ENCODE data around the gene NUF2.
"Not testable (repeated sequence)": the region's sequence is repeated elsewhere in the genome, so short reads cannot be mapped to it uniquely, and the experiment has no call there.

NUF2 gene

DNA sequence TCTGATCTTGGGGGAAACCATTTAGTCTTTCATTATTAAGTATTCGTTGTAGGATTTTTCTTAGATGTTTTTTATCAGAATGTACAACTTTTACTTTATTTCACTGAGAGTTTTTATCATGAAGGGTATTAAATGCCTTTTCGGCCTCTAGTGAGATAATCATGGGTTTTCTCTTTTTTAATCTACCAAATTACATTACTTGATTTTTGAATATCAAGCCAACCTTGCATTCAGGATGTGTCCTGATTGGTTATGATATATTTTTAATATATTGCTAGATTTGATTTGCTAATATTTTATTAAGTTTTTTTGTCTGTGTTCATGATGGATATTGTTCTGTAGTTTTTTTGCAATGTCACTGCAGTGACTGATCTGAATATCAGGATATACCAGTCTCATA, 9.4 kb downstream of the NUF2 start:
- Histone ChIP-seq H3K9ac (no peak overlapping the region), H3K27ac (no peak overlapping the region), H3K27me3 (no peaks in the 10 kb centered on the region), H3K4me1 (no peaks in the 10 kb centered on the region), H3K4me3 (no peak overlapping the region), H3K36me3 (peaks cover 64% of the 10 kb centered on the region), H3K4me2 (no peak overlapping the region), H4K20me1 (no peaks in the 10 kb centered on the region), H3K9me3 (no peaks in the 10 kb centered on the region)
- no peak for TF ChIP-seq Cebpa-rat (IDR thresholded peaks at IDR 0.05)

DNA sequence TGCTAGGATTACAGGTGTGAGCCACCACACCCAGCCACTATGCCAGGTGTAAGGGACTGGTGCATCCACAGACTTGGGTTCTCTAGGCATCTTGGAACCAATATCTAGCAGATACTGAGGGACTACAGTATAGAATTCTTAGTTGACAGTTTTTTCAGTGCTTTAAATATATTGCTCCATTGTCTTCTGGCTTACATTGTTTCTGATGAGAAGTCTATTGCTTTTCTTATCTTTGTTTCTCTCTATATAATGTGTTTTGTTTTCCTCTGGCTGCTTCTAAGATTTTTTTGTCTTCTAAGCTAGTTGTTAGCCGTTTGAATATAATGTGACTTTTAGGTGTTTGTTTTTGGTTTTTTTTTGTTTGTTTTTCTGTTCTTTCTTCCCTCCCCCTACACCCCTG, 13.5 kb downstream of the NUF2 start:
- H3K9me3 ChIP-seq, result no peaks in the 10 kb centered on the region
- H3K4me1 ChIP-seq, result no peaks in the 10 kb centered on the region
- H3K36me3 ChIP-seq, result peaks cover 64% of the 10 kb centered on the region
- H3K9ac ChIP-seq, result no peak overlapping the region
- H4K20me1 ChIP-seq, result no peaks in the 10 kb centered on the region
- TF ChIP-seq Cebpa-rat (IDR thresholded peaks at IDR 0.05), result no peak
- no peak overlapping the region for H3K27ac ChIP-seq
- no peaks in the 10 kb centered on the region for H3K27me3 ChIP-seq
- H3K4me2 ChIP-seq, result no peak overlapping the region
- H3K4me3 ChIP-seq, result no peak overlapping the region

DNA sequence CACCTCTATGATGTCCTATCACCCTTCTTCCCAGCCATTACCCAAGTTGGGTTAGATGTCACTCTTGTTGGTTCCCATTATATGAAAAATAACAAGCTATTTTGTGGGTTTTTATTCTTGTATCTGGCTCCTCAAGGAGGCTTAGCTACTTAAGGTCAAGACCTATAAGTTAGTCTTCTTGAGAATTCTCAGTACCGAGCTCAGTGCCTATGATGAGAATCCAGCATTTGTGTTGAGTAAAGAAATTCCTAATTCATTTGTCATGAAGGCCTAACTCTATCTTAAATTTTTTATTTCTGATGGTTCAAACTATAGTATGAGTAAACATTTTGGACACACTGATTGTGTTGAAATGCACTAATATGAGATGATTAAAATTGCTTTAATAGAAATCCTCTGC, 15.9 kb downstream of the NUF2 start:
- no peaks in the 10 kb centered on the region for H3K9me3 ChIP-seq
- peaks cover 75% of the 10 kb centered on the region for H3K36me3 ChIP-seq
- H4K20me1 ChIP-seq, result no peaks in the 10 kb centered on the region
- no peak overlapping the region for H3K4me2 ChIP-seq
- H3K4me1 ChIP-seq, result no peaks in the 10 kb centered on the region
- no peak overlapping the region for H3K4me3 ChIP-seq
- no peak overlapping the region for H3K9ac ChIP-seq
- no peak for TF ChIP-seq Cebpa-rat (IDR thresholded peaks at IDR 0.05)
- no peak overlapping the region for H3K27ac ChIP-seq
- H3K27me3 ChIP-seq, result no peaks in the 10 kb centered on the region

DNA sequence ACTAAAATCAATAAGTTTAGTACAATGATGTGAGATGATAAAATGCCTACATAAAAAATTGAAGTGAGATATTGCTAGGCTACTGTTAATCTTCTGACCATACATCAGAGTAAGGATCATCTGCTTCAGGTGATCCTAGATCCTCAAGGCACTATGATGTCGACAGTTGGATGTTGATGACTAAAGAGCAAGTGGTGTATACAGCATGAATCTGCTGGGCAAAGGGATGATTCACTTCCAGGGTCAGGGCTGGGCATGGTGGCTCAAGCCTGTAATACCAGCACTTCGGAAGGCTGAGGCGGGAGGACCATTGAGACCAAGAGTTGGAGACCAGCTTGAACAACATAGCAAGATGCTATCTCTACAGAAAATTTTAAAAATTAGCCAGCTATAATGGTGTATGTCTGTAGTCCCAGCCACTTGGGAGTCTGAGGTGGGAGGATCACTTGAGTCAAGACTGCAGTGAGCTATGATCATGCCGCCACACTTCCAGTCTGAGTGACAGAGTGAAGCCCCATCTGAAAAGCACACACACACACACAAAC, 24.6 kb downstream of the NUF2 start:
- H4K20me1 ChIP-seq, result no peaks in the 10 kb centered on the region
- TF ChIP-seq Cebpa-rat (IDR thresholded peaks at IDR 0.05), result no peak
- H3K9ac ChIP-seq, result no peak overlapping the region
- no peaks in the 10 kb centered on the region for H3K27me3 ChIP-seq
- H3K36me3 ChIP-seq, result peaks cover 76% of the 10 kb centered on the region
- H3K27ac ChIP-seq, result no peak overlapping the region
- no peaks in the 10 kb centered on the region for H3K9me3 ChIP-seq
- H3K4me1 ChIP-seq, result no peaks in the 10 kb centered on the region
- H3K4me2 ChIP-seq, result no peak overlapping the region
- H3K4me3 ChIP-seq, result no peak overlapping the region

DNA sequence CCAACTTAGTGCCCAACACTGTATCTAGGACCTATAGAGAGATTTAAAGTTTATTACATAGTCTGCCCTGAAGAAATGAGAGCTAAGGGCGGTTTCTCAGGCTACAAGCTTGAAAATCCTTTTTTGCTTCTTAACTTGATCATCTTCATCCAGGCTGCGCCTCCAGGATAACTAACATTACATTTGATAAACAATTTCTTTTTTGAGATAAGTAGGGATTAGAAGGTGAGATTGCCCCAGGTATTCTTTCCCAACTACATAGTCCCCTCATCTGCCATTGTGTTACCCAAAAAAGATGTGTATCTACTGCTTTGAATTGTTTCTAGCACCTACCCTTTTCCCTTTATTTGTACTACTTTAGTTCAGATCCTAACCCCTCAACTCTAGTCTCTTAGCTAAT, 25.4 kb downstream of the NUF2 start:
- H3K27ac ChIP-seq, result no peak overlapping the region
- no peaks in the 10 kb centered on the region for H3K9me3 ChIP-seq
- peaks cover 79% of the 10 kb centered on the region for H3K36me3 ChIP-seq
- no peaks in the 10 kb centered on the region for H3K27me3 ChIP-seq
- H3K4me2 ChIP-seq, result no peak overlapping the region
- no peak overlapping the region for H3K9ac ChIP-seq
- no peak for TF ChIP-seq Cebpa-rat (IDR thresholded peaks at IDR 0.05)
- H4K20me1 ChIP-seq, result no peaks in the 10 kb centered on the region
- H3K4me1 ChIP-seq, result no peaks in the 10 kb centered on the region
- H3K4me3 ChIP-seq, result no peak overlapping the region

DNA sequence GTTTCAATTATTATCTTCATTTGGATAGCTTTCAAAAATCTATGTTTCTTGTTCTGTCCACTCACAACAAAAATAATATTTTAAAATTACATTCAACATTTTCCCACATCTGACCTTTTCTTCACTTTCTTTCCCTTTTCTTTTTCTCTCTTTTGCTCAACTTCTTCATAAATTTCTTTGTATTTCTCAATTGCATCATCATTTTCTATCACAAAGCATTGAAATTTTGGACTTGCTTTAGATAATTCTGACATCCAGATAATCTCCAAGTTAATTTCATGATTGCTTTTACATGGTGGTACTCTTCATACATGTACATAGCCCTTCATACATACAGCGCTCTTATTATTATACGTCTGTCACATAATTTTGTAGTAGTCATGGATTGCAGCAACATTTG, 30.2 kb downstream of the NUF2 start:
- TF ChIP-seq Cebpa-rat (IDR thresholded peaks at IDR 0.05), result no peak
- Histone ChIP-seq H3K4me1 (no peaks in the 10 kb centered on the region), H4K20me1 (no peaks in the 10 kb centered on the region), H3K27me3 (no peaks in the 10 kb centered on the region), H3K9me3 (no peaks in the 10 kb centered on the region), H3K4me3 (no peak overlapping the region), H3K9ac (no peak overlapping the region), H3K36me3 (peaks cover 82% of the 10 kb centered on the region), H3K4me2 (no peak overlapping the region), H3K27ac (no peak overlapping the region)

DNA sequence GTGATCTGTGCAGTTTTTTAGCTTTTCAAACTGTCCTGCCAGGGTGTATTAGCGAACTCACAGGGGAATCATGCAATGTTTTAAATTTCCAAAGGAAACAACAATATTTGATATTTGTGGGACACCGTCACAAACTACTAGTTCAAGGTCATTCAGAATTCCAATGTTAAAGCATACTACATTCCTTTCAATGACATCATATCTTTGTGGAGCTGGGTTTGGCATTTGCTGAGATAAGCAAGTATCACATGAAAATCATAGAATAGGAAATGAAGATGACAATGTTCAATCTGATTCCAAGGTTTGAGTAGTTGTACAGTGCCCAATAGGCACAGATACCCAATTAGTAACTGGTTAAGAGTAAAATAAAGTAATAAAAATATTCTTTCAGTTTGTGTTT, 35.6 kb downstream of the NUF2 start:
- H3K4me1 ChIP-seq, result peaks cover 4% of the 10 kb centered on the region; the same call in 1 of the 2 replicates
- H3K4me2 ChIP-seq, result no peak overlapping the region
- H3K4me3 ChIP-seq, result no peak overlapping the region
- no peaks in the 10 kb centered on the region for H3K9me3 ChIP-seq
- no peaks in the 10 kb centered on the region for H3K27me3 ChIP-seq
- no peak overlapping the region for H3K27ac ChIP-seq
- no peaks in the 10 kb centered on the region for H4K20me1 ChIP-seq
- no peak overlapping the region for H3K9ac ChIP-seq
- peaks cover 33% of the 10 kb centered on the region for H3K36me3 ChIP-seq
- TF ChIP-seq Cebpa-rat (IDR thresholded peaks at IDR 0.05), result no peak

DNA sequence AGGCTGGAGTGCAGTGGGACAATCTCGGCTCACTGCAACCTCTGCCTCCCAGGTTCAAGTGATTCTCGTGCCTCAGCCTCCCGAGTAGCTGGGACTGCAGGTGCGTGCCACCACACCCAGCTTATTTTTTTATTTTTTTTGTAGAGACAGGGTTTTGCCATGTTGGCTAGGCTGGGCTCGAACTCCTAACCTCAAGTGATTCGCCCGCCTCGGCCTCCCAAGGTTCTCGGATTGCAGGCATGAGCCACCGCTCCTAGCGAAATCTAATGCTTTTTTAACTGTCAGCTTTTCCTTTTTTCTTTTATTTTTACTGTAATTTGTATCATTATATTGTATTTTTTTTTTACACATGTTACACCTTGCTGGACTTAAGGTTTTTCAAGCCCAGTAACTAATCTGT, 36.4 kb downstream of the NUF2 start:
- H3K27me3 ChIP-seq, H3K9ac ChIP-seq, H3K4me2 ChIP-seq, H3K9me3 ChIP-seq, H3K4me1 ChIP-seq, H4K20me1 ChIP-seq, H3K4me3 ChIP-seq, H3K27ac ChIP-seq: not testable (repeated sequence)
- H3K36me3 ChIP-seq, result peaks cover 26% of the 10 kb centered on the region

DNA sequence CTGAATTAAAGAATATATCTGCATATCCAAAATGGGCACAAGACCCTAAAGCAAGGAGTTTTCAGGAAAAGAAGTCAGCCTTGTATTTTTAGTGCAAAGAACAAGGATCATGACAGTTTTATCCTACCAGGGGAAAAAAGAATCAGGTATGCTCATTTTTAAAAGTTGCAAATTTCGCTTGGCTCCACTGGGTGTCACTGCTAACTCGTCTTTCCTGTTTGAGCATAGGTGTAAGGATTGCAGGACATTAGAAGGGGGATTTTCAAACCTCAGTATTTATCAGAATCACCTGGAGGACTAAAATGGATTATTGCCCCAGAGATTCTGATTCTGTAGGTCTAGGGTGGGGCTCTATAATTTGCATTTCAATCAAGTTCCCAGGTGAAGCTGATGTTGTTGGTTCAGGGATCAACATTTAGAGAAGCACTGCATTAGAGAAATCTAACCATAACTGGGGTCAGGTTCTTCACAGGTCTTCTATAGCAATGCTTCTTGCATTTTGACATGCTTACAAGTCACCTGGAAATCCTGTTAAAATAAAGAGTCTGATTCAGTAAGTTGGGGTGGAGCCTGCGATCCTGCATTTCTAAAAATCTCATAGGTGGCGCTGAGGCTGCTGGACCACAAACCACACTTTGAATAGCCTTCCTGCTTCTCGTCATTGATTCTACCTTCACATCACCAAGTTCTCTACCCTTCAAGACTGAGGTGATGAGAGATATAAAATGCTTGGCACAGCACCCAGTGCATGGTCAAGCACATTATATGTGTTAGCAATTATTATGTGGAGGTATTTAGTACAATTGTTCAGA, 39.6 kb downstream of the NUF2 start:
- H3K9me3 ChIP-seq, result no peaks in the 10 kb centered on the region
- no peak overlapping the region for H3K4me3 ChIP-seq
- H3K4me2 ChIP-seq, result no peak overlapping the region
- H3K4me1 ChIP-seq, result peaks cover 4% of the 10 kb centered on the region; the same call in 1 of the 2 replicates
- TF ChIP-seq Cebpa-rat (IDR thresholded peaks at IDR 0.05), result no peak
- H3K36me3 ChIP-seq, result peaks cover 10% of the 10 kb centered on the region
- no peak overlapping the region for H3K9ac ChIP-seq
- no peaks in the 10 kb centered on the region for H4K20me1 ChIP-seq
- no peak overlapping the region for H3K27ac ChIP-seq
- no peaks in the 10 kb centered on the region for H3K27me3 ChIP-seq

DNA sequence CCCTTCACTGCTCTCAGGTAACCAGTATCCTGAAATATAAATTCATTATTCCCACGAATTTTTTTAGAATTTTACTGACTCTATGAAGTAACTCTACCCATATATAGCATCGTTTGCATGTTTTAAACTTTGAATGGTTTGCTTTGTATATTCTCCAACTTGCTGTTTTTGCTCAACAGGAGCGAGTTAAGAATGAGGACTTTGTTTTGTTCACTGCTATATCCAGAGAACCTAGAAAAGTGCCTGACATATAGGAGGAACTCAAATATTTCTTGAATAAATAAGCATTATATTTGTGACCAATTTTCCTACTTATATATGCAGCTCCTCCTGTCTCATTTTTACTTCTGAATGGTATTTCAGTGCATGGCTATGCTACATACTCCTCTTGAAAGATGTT, 43.4 kb downstream of the NUF2 start:
- TF ChIP-seq Cebpa-rat (IDR thresholded peaks at IDR 0.05), result no peak
- Histone ChIP-seq H3K4me2 (no peak overlapping the region), H3K9ac (no peak overlapping the region)

More for the DNA sequence above, 43.4 kb downstream of the NUF2 start:
- Histone ChIP-seq H3K9me3 (no peaks in the 10 kb centered on the region), H4K20me1 (no peaks in the 10 kb centered on the region), H3K36me3 (no peaks in the 10 kb centered on the region), H3K27ac (no peak overlapping the region), H3K27me3 (no peaks in the 10 kb centered on the region), H3K4me3 (no peak overlapping the region), H3K4me1 (peaks cover 4% of the 10 kb centered on the region; the same call in 1 of the 2 replicates)

All from BLaER1 (cell line).